ENCODE measurements around the gene TLK1. TPM values are rescaled to one million over a fixed set of nuclear protein-coding genes. Genes with fewer than 3 reads are reported as not detected.

Gene TLK1
- total and polyA plus RNA-seq, 9 of the 15 experiments (the other 6 are each of a cell fraction or from before 2014, with no cell fraction given), result 20.2 to 101 (median 40.5) TPM

- TF ChIP-seq, protein P1, sequence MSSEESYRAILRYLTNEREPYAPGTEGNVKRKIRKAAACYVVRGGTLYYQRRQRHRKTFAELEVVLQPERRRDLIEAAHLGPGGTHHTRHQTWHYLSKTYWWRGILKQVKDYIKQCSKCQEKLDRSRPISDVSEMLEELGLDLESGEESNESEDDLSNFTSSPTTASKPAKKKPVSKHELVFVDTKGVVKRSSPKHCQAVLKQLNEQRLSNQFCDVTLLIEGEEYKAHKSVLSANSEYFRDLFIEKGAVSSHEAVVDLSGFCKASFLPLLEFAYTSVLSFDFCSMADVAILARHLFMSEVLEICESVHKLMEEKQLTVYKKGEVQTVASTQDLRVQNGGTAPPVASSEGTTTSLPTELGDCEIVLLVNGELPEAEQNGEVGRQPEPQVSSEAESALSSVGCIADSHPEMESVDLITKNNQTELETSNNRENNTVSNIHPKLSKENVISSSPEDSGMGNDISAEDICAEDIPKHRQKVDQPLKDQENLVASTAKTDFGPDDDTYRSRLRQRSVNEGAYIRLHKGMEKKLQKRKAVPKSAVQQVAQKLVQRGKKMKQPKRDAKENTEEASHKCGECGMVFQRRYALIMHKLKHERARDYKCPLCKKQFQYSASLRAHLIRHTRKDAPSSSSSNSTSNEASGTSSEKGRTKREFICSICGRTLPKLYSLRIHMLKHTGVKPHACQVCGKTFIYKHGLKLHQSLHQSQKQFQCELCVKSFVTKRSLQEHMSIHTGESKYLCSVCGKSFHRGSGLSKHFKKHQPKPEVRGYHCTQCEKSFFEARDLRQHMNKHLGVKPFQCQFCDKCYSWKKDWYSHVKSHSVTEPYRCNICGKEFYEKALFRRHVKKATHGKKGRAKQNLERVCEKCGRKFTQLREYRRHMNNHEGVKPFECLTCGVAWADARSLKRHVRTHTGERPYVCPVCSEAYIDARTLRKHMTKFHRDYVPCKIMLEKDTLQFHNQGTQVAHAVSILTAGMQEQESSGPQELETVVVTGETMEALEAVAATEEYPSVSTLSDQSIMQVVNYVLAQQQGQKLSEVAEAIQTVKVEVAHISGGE (CRISPR knock-in tag; IDR thresholded peaks at IDR 0.05), result no peak
- TF ChIP-seq TAF9B (IDR thresholded peaks at IDR 0.05; ENCODE audit: partially characterized antibody) (peak; percentile 13), MTF1 (CRISPR knock-in tag; IDR thresholded peaks at IDR 0.05; ENCODE audit: borderline replicate concordance) (no peak), SIN3B (IDR thresholded peaks at IDR 0.05; ENCODE audit: low read depth) (no peak), GTF2A2 (tag; IDR thresholded peaks at IDR 0.05) (no peak), BHLHE40 (IDR thresholded peaks at IDR 0.05; ENCODE audit: low read length) (no peak)
- TF ChIP-seq, protein P2, sequence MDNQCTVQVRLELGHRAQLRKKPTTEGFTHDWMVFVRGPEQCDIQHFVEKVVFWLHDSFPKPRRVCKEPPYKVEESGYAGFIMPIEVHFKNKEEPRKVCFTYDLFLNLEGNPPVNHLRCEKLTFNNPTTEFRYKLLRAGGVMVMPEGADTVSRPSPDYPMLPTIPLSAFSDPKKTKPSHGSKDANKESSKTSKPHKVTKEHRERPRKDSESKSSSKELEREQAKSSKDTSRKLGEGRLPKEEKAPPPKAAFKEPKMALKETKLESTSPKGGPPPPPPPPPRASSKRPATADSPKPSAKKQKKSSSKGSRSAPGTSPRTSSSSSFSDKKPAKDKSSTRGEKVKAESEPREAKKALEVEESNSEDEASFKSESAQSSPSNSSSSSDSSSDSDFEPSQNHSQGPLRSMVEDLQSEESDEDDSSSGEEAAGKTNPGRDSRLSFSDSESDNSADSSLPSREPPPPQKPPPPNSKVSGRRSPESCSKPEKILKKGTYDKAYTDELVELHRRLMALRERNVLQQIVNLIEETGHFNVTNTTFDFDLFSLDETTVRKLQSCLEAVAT (IDR thresholded peaks at IDR 0.05), result 0 out of 4 replicates have a peak, but pooled peaks of 1 of the 2 experiments have one; percentile 27
- TF ChIP-seq, protein P3, sequence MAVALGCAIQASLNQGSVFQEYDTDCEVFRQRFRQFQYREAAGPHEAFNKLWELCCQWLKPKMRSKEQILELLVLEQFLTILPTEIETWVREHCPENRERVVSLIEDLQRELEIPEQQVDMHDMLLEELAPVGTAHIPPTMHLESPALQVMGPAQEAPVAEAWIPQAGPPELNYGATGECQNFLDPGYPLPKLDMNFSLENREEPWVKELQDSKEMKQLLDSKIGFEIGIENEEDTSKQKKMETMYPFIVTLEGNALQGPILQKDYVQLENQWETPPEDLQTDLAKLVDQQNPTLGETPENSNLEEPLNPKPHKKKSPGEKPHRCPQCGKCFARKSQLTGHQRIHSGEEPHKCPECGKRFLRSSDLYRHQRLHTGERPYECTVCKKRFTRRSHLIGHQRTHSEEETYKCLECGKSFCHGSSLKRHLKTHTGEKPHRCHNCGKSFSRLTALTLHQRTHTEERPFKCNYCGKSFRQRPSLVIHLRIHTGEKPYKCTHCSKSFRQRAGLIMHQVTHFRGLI (CRISPR knock-in tag; IDR thresholded peaks at IDR 0.05), result no peak
- TF ChIP-seq, protein P4, sequence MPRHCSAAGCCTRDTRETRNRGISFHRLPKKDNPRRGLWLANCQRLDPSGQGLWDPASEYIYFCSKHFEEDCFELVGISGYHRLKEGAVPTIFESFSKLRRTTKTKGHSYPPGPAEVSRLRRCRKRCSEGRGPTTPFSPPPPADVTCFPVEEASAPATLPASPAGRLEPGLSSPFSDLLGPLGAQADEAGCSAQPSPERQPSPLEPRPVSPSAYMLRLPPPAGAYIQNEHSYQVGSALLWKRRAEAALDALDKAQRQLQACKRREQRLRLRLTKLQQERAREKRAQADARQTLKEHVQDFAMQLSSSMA (CRISPR knock-in tag; IDR thresholded peaks at IDR 0.05), result no peak
- TF ChIP-seq, protein P5, sequence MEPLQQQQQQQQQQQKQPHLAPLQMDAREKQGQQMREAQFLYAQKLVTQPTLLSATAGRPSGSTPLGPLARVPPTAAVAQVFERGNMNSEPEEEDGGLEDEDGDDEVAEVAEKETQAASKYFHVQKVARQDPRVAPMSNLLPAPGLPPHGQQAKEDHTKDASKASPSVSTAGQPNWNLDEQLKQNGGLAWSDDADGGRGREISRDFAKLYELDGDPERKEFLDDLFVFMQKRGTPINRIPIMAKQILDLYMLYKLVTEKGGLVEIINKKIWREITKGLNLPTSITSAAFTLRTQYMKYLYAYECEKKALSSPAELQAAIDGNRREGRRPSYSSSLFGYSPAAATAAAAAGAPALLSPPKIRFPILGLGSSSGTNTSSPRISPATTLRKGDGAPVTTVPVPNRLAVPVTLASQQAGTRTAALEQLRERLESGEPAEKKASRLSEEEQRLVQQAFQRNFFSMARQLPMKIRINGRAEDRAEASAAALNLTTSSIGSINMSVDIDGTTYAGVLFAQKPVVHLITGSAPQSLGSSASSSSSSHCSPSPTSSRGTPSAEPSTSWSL (CRISPR knock-in tag; IDR thresholded peaks at IDR 0.05; ENCODE audit: borderline replicate concordance), result no peak
Measured at GRCh38 chr2:171139860-171140259, 20.8 kb downstream of the TLK1 start (continued).

All from K562 (cell line).